Measurements from ENCODE around the gene ARFRP1. TPM values are rescaled to one million over a fixed set of nuclear protein-coding genes. Genes with fewer than 3 reads are reported as not detected.

Gene ARFRP1
- total RNA-seq, 1 experiment from 2014 or later: 71.2 TPM

- Histone ChIP-seq H3K9me2 (replicated peaks; ENCODE audit: low read length) (no peaks in the 10 kb centered on the region), H4K20me1 (ENCODE audit: low read length) (no peaks in the 10 kb centered on the region), H3F3A (ENCODE audit: low read length, unreplicated experiment) (no peaks in the 10 kb centered on the region), H3K4me2 (ENCODE audit: low read length) (no peak overlapping the region), H3K4me3 (ENCODE audit: low read length) (no peak overlapping the region), H3K36me3 (ENCODE audit: low read depth, low read length) (no peaks in the 10 kb centered on the region; the same call in 1 of the 2 replicates), H3K27me3 (ENCODE audit: low read length) (no peaks in the 10 kb centered on the region), H3K9ac (ENCODE audit: low read length) (no peak overlapping the region), H2AFZ (ENCODE audit: low read length) (no peak overlapping the region), H3K9me3 (ENCODE audit: low read length) (no peaks in the 10 kb centered on the region), H3K79me2 (ENCODE audit: low read length) (0 out of 2 replicates have a peak, but pooled peaks cover 2% of the 10 kb centered on the region), H3K27ac (ENCODE audit: low read length) (no peak overlapping the region), H3K4me1 (ENCODE audit: insufficient read depth, low read length) (peaks cover 14% of the 10 kb centered on the region)
- intact Hi-C loops (cut with micrococcal nuclease): no loop called here
- BruUV-seq (replicated peaks): no TSS peak
- CTCF ChIA-PET: no interaction called here
- ATAC-seq: peak; percentile 9
- POLR2A ChIA-PET (ENCODE audit: unreplicated experiment): no interaction called here
- TF ChIP-seq EZH2 (IDR thresholded peaks at IDR 0.05; ENCODE audit: low read length, unreplicated experiment) (no peak), EZH2phosphoT487 (IDR thresholded peaks at IDR 0.05; ENCODE audit: borderline replicate concordance, low read length) (no peak), CTCF (conservative IDR thresholded peaks at IDR 0.05; ENCODE audit: low read depth, low read length) (no peak)
- DNase-seq: peak; percentile 32
These were observed 15.2 kb downstream of the ARFRP1 start for GRCh38 chr20:63692436-63693082.

GRCh38 chr20:63691711-63692435, 15.9 kb downstream of the ARFRP1 start:
- no peak for DNase-seq
- Histone ChIP-seq H3K27me3 (ENCODE audit: low read length) (no peaks in the 10 kb centered on the region), H3K4me1 (ENCODE audit: insufficient read depth, low read length) (peaks cover 10% of the 10 kb centered on the region), H3K36me3 (ENCODE audit: low read depth, low read length) (no peaks in the 10 kb centered on the region; the same call in 1 of the 2 replicates), H3K9me2 (replicated peaks; ENCODE audit: low read length) (no peaks in the 10 kb centered on the region), H3K9ac (ENCODE audit: low read length) (no peak overlapping the region), H4K20me1 (ENCODE audit: low read length) (no peaks in the 10 kb centered on the region), H2AFZ (ENCODE audit: low read length) (no peak overlapping the region), H3K79me2 (ENCODE audit: low read length) (no peaks in the 10 kb centered on the region), H3K4me2 (ENCODE audit: low read length) (no peak overlapping the region), H3K4me3 (ENCODE audit: low read length) (no peak overlapping the region), H3F3A (ENCODE audit: low read length, unreplicated experiment) (no peaks in the 10 kb centered on the region), H3K27ac (ENCODE audit: low read length) (no peak overlapping the region), H3K9me3 (ENCODE audit: low read length) (no peaks in the 10 kb centered on the region)
- intact Hi-C loops (cut with micrococcal nuclease): no loop called here
- no TSS peak for BruUV-seq (replicated peaks)
- no peak for ATAC-seq
- TF ChIP-seq EZH2 (IDR thresholded peaks at IDR 0.05; ENCODE audit: low read length, unreplicated experiment) (no peak), CTCF (conservative IDR thresholded peaks at IDR 0.05; ENCODE audit: low read depth, low read length) (no peak), EZH2phosphoT487 (IDR thresholded peaks at IDR 0.05; ENCODE audit: borderline replicate concordance, low read length) (no peak)
- ChIA-PET POLR2A (ENCODE audit: unreplicated experiment) (no interaction called here), CTCF (no interaction called here)

Data from PC-3 (cell line).